IMR-90 (cell line): Measurements from ENCODE around the gene NENF. TPM values are rescaled to one million over a fixed set of nuclear protein-coding genes. Genes with fewer than 3 reads are reported as not detected.

Experiments
- ATAC-seq: fragments of 200-7000 bp; cut with Tn5 transposase; 2 replicates; pipeline ENCODE4 v1.9.1; 2020; ENCODE audit warnings: low read depth, mild to moderate bottlenecking, moderate library complexity
- BruUV-seq: library from RNA; stranded (reverse); fragments of 400-500 nt; replicated peaks from 2 replicates; lab custom pipeline; 2021; lab: Mats Ljungman, UMichigan
- CTCF ChIA-PET: fragments of 300-600 bp; formaldehyde crosslinking; extraction: SDS; loops from one replicate; lab custom pipeline; 2021; ENCODE audit warnings: antibody characterized with exemption; lab: Yijun Ruan, JAX
- POLR2A ChIA-PET: fragments of 300-600 bp; sonication (Branson Sonifier 250); formaldehyde crosslinking; loops from one replicate; lab custom pipeline; 2022; ENCODE audit warnings: antibody characterized with exemption; ENCODE audit not compliant: unreplicated experiment; lab: Charles Lee
- DNase-seq: peaks from one replicate; pipeline ENCODE4 v3.0.0; 2013
- H2AFZ ChIP-seq: replicated peaks from 2 replicates; pipeline ENCODE3; 2013; ENCODE audit warnings: low read length, mild to moderate bottlenecking; ENCODE audit not compliant: poor library complexity
- H2AK5ac ChIP-seq: 2 replicates; pipeline ENCODE4 v1.6.1; 2013; ENCODE audit warnings: low read depth, low read length, inconsistent platforms
- H2AK9ac ChIP-seq: replicated peaks from 2 replicates; pipeline ENCODE3; 2013; ENCODE audit warnings: mild to moderate bottlenecking, low read depth, low read length, moderate library complexity; ENCODE audit not compliant: poor library complexity
- H2BK120ac ChIP-seq: 2 replicates; pipeline ENCODE4 v1.6.1; 2013; ENCODE audit warnings: low read depth, low read length, inconsistent platforms
- H2BK15ac ChIP-seq: 3 replicates; pipeline ENCODE4 v1.6.1; 2013; ENCODE audit warnings: low read depth, low read length, inconsistent platforms
- H2BK20ac ChIP-seq: 2 replicates; pipeline ENCODE4 v1.6.1; 2013; ENCODE audit warnings: low read depth, mild to moderate bottlenecking, inconsistent platforms, low read length, moderate library complexity
- H2BK5ac ChIP-seq: 2 replicates; pipeline ENCODE4 v1.6.1; 2013; ENCODE audit warnings: mild to moderate bottlenecking, low read depth, low read length, inconsistent platforms; ENCODE audit not compliant: poor library complexity, severe bottlenecking
- H3K14ac ChIP-seq: replicated peaks from 2 replicates; pipeline ENCODE4 v1.6.1; 2013; ENCODE audit warnings: low read depth, low read length, inconsistent platforms
- H3K18ac ChIP-seq: 2 replicates; pipeline ENCODE4 v1.6.1; 2013; ENCODE audit warnings: low read depth, low read length, control low read depth
- H3K23ac ChIP-seq: 2 replicates; pipeline ENCODE4 v1.6.1; 2013; ENCODE audit warnings: low read depth, low read length, inconsistent platforms
- H3K27ac ChIP-seq: 2 replicates; pipeline ENCODE4 v1.5.1; 2013; ENCODE audit warnings: mild to moderate bottlenecking, control low read depth, low read length; ENCODE audit not compliant: insufficient read depth
- H3K27me3 ChIP-seq: 2 replicates; pipeline ENCODE4 v1.6.1; 2013; ENCODE audit warnings: low read length; ENCODE audit not compliant: control insufficient read depth, insufficient read depth
- H3K36me3 ChIP-seq: 2 replicates; pipeline ENCODE4 v1.6.1; 2013; ENCODE audit warnings: low read length, mixed read lengths; ENCODE audit not compliant: control insufficient read depth, insufficient read depth
- H3K4ac ChIP-seq: 2 replicates; pipeline ENCODE4 v1.6.1; 2013; ENCODE audit warnings: low read depth, low read length, inconsistent platforms
- H3K4me1 ChIP-seq: 2 replicates; pipeline ENCODE4 v1.6.1; 2013; ENCODE audit warnings: low read length, mixed read lengths; ENCODE audit not compliant: control insufficient read depth, insufficient read depth
- H3K4me2 ChIP-seq: 2 replicates; pipeline ENCODE4 v1.6.1; 2013; ENCODE audit warnings: low read depth, mild to moderate bottlenecking, control low read depth, low read length, moderate library complexity
- H3K4me3 ChIP-seq: 2 replicates; pipeline ENCODE4 v1.5.1; 2013; ENCODE audit warnings: low read depth, mild to moderate bottlenecking, control low read depth, low read length, moderate library complexity; ENCODE audit not compliant: insufficient read depth
- H3K56ac ChIP-seq: 2 replicates; pipeline ENCODE4 v1.6.1; 2013; ENCODE audit warnings: low read length, inconsistent platforms; ENCODE audit not compliant: insufficient read depth; ENCODE audit errors: extremely low read depth
- H3K79me1 ChIP-seq, 2 experiments: 2 replicates each; pipeline ENCODE4 v1.6.1; 2013; ENCODE audit warnings: low read length in 2 of 2, inconsistent platforms in 1 of 2, low read depth in 1 of 2
- H3K9ac ChIP-seq: 2 replicates; pipeline ENCODE4 v1.6.1; 2013; ENCODE audit warnings: low read depth, low read length, control low read depth
- H3K9me1 ChIP-seq: 2 replicates; pipeline ENCODE4 v1.6.1; 2013; ENCODE audit warnings: low read length, inconsistent platforms; ENCODE audit not compliant: insufficient read depth
- H3K9me3 ChIP-seq: 2 replicates; pipeline ENCODE4 v1.6.1; 2013; ENCODE audit warnings: low read length; ENCODE audit not compliant: control insufficient read depth, insufficient read depth
- H4K20me1 ChIP-seq: 2 replicates; pipeline ENCODE4 v1.6.1; 2013; ENCODE audit warnings: low read length, inconsistent platforms; ENCODE audit not compliant: insufficient read depth
- H4K5ac ChIP-seq: 2 replicates; pipeline ENCODE4 v1.6.1; 2013; ENCODE audit warnings: mild to moderate bottlenecking, low read depth, low read length, control low read depth
- H4K8ac ChIP-seq, 2 experiments: 2 replicates each; pipeline ENCODE4 v1.6.1; 2013; ENCODE audit warnings: low read depth in 2 of 2, low read length in 2 of 2, control low read depth in 1 of 2, inconsistent platforms in 1 of 2
- H4K91ac ChIP-seq: 2 replicates; pipeline ENCODE4 v1.6.1; 2013; ENCODE audit warnings: low read depth, low read length, inconsistent platforms; ENCODE audit not compliant: insufficient read depth
- BHLHE40 ChIP-seq: fragments of 150-350 bp; IDR thresholded peaks from 2 replicates; pipeline ENCODE4 v1.6.1; 2016; ENCODE audit warnings: mild to moderate bottlenecking, low read depth, low read length
- CEBPB ChIP-seq: IDR thresholded peaks from 2 replicates; pipeline ENCODE4 v1.6.1; 2012; ENCODE audit warnings: low read depth, low read length, improper control_type of control experiment
- CHD1 ChIP-seq: IDR thresholded peaks from 2 replicates; pipeline ENCODE4 v1.6.1; 2012; ENCODE audit warnings: low read depth, low read length, improper control_type of control experiment
- FOS ChIP-seq: fragments of 150-350 bp; IDR thresholded peaks from 2 replicates; pipeline ENCODE4 v1.6.1; 2016; ENCODE audit warnings: low read depth, low read length
- MAFK ChIP-seq: IDR thresholded peaks from 2 replicates; pipeline ENCODE4 v1.6.1; 2012; ENCODE audit warnings: low read depth, low read length, improper control_type of control experiment
- MAZ ChIP-seq: IDR thresholded peaks from 2 replicates; pipeline ENCODE4 v1.6.1; 2012; ENCODE audit warnings: low read depth, mild to moderate bottlenecking, low read length, improper control_type of control experiment, moderate library complexity, borderline replicate concordance
- MXI1 ChIP-seq: IDR thresholded peaks from 2 replicates; pipeline ENCODE4 v1.6.1; 2012; ENCODE audit warnings: low read depth, mild to moderate bottlenecking, low read length, moderate library complexity, borderline replicate concordance
- NFE2L2 ChIP-seq: fragments of 150-350 bp; IDR thresholded peaks from 2 replicates; pipeline ENCODE4 v1.6.1; 2016; ENCODE audit warnings: low read depth, mild to moderate bottlenecking, low read length
- POLR2A ChIP-seq: IDR thresholded peaks from 2 replicates; pipeline ENCODE4 v1.6.1; 2012; ENCODE audit warnings: mild to moderate bottlenecking, low read depth, low read length
- RAD21 ChIP-seq: IDR thresholded peaks from 2 replicates; pipeline ENCODE4 v1.6.1; 2012; ENCODE audit warnings: low read length, improper control_type of control experiment
- RCOR1 ChIP-seq: IDR thresholded peaks from 2 replicates; pipeline ENCODE4 v1.6.1; 2012; ENCODE audit warnings: mild to moderate bottlenecking, low read length, improper control_type of control experiment; ENCODE audit not compliant: insufficient replicate concordance
- RFX5 ChIP-seq: IDR thresholded peaks from 2 replicates; pipeline ENCODE4 v1.8.0; 2012; ENCODE audit warnings: low read depth, mild to moderate bottlenecking, low read length, moderate library complexity
- SMC3 ChIP-seq: fragments of 150-350 bp; IDR thresholded peaks from 2 replicates; pipeline ENCODE4 v1.6.1; 2016; ENCODE audit warnings: low read depth, mild to moderate bottlenecking, antibody characterized with exemption, low read length, moderate library complexity
- USF2 ChIP-seq: fragments of 150-350 bp; IDR thresholded peaks from 2 replicates; pipeline ENCODE4 v1.6.1; 2017; ENCODE audit warnings: mild to moderate bottlenecking, antibody characterized with exemption, low read length, low read depth
- WGBS, 2 experiments: methylation state at CpG; one replicate each; pipeline versions ENCODE4 v1.1.5 to v1.1.7; 2013; ENCODE audit warnings: missing lambda C conversion rate in 2 of 2; ENCODE audit not compliant: insufficient read length in 1 of 2; ENCODE audit errors: extremely low coverage in 2 of 2; 5-methylcytosine and 5-hydroxymethylcytosine counted together
- dilution Hi-C: fragments of 300-500 bp; cut with HindIII; formaldehyde crosslinking; loops from one replicate; pipeline ENCODE4 v1.14.3; 2018; ENCODE audit warnings: low sequenced_read_pairs; ENCODE audit not compliant: unreplicated experiment
- in situ Hi-C: fragments of 300-500 bp; cut with MboI; formaldehyde crosslinking; loops from 3 replicates; pipeline ENCODE4 v1.14.3; 2019; ENCODE audit warnings: low sequenced_read_pairs, inconsistent platforms, mixed read lengths
- intact Hi-C: fragments of 100-400 bp; cut with micrococcal nuclease; formaldehyde crosslinking; loops from 2 replicates; pipeline ENCODE4 v1.10.0; 2022
- polyA plus RNA-seq, 3 experiments: library from polyadenylated mRNA; depleted of rRNA; stranded (reverse); fragments of >200 nt; gene quantifications; 2 replicates each; pipeline ENCODE4 v1.2.3, GENCODE V29; 2012; ENCODE audit warnings: low replicate concordance in 1 of 3
- total RNA-seq: library from RNA; depleted of rRNA; stranded (reverse); fragments of >200 nt; gene quantifications from 2 replicates; pipeline ENCODE4 v1.2.3, GENCODE V29; 2012
- TF ChIP-seq, protein P1 (sequence below): fragments of 150-350 bp; IDR thresholded peaks from 2 replicates; pipeline ENCODE4 v1.6.1; 2016; ENCODE audit warnings: low read depth, mild to moderate bottlenecking, low read length, moderate library complexity, borderline replicate concordance

Gene NENF
- total and polyA plus RNA-seq, 2 of the 4 experiments (the other 2 are of a cell fraction) = 16.0 to 40.4 TPM

DNA sequence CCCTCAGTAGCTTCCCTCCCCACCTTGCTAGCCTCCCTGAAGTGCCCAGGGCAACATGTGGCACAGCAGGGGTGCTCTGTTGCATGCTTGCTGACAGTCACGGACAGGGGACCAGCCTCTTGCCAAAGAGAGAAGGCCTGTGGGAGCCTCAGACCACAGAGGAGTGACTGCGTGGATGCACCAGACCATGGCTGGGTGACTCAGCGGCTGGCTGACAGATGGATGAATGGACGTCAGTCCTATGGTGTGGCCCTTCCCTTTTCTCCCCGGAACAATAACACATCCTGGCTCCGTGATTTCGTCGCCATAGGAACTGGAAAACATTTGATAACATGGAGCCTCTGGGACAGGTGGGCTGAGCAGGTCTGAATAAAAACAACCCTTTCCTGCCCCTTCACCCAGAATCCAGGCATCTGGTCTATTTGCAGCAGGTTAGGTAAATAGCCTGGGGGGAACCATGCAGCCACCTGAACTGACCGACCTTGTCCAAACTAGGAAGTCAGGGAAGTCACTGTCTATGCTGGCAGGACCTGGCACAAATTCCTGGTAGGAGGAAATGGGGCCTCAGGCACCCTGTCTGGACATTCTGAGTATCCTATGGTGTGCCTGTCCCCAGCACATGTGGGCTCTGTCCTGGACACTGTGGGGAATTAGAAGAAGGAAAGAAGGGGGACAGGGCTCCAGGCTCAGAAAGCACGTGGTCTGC is 53.3 kb downstream of the NENF start:
- no peaks in the 10 kb centered on the region for H3K27me3 ChIP-seq
- peak overlapping the region; percentile 74 for H2AK9ac ChIP-seq
- peak overlapping the region; percentile 29; the same call in 1 of the 2 replicates for H4K91ac ChIP-seq
- H4K5ac ChIP-seq = no peak overlapping the region
- ChIA-PET CTCF (no interaction called here), POLR2A (no interaction called here)
- no peak overlapping the region for H3K27ac ChIP-seq
- no peaks in the 10 kb centered on the region for H3K9me3 ChIP-seq
- no peak overlapping the region for H3K9ac ChIP-seq
- peak overlapping the region in 1 of 2 experiments; percentile 53; a peak in 1 of 4 replicates for H4K8ac ChIP-seq
- in situ Hi-C loops = no loop called here
- no peaks in the 10 kb centered on the region for H3K36me3 ChIP-seq
- ATAC-seq = peak; percentile 60
- WGBS, 2 experiments = 80% methylated on average over 1 of the region's 10 CpGs; no CpG with 5 or more reads in 1 of the 2 experiments
- H2BK20ac ChIP-seq = peak overlapping the region; percentile 37; the same call in 1 of the 2 replicates
- intact Hi-C loops = no loop called here
- H2BK120ac ChIP-seq = peak overlapping the region; percentile 66
- H3K18ac ChIP-seq = no peak overlapping the region
- H3K4me1 ChIP-seq = peaks cover 24% of the 10 kb centered on the region
- H3K4me2 ChIP-seq = no peak overlapping the region
- peak overlapping the region; percentile 44 for H2BK5ac ChIP-seq
- no peak overlapping the region for H3K23ac ChIP-seq
- H4K20me1 ChIP-seq = peaks cover 6% of the 10 kb centered on the region; the same call in 1 of the 2 replicates
- peak overlapping the region; percentile 86 for H3K4ac ChIP-seq
- H3K9me1 ChIP-seq = peaks cover 28% of the 10 kb centered on the region
- H3K14ac ChIP-seq = peak overlapping the region; percentile 78
- peak overlapping the region; percentile 78 for H2AFZ ChIP-seq
- no peak overlapping the region for H3K4me3 ChIP-seq
- dilution Hi-C loops = no loop called here
- peak overlapping the region; percentile 68 for H2AK5ac ChIP-seq
- no peaks in the 10 kb centered on the region for H3K79me1 ChIP-seq
- peak overlapping the region; percentile 15; the same call in 1 of the 3 replicates for H2BK15ac ChIP-seq
- H3K56ac ChIP-seq = no peak overlapping the region
- no TSS peak for BruUV-seq
- peak; percentile 97 for DNase-seq
- TF ChIP-seq POLR2A (0 out of 2 replicates have a peak, but pooled peaks have one; percentile 35), RCOR1 (peak; percentile 28), MAZ (no peak), MAFK (0 out of 2 replicates have a peak, but pooled peaks have one; percentile 33), CEBPB (peak; percentile 90), USF2 (peak; percentile 31; the same call in 1 of the 2 replicates), RAD21 (no peak), SMC3 (no peak), CHD1 (no peak), BHLHE40 (peak; percentile 77), NFE2L2 (peak; percentile 52), FOS (peak; percentile 96), RFX5 (no peak), MXI1 (peak; percentile 39; the same call in 1 of the 2 replicates)
- TF ChIP-seq, protein P1, sequence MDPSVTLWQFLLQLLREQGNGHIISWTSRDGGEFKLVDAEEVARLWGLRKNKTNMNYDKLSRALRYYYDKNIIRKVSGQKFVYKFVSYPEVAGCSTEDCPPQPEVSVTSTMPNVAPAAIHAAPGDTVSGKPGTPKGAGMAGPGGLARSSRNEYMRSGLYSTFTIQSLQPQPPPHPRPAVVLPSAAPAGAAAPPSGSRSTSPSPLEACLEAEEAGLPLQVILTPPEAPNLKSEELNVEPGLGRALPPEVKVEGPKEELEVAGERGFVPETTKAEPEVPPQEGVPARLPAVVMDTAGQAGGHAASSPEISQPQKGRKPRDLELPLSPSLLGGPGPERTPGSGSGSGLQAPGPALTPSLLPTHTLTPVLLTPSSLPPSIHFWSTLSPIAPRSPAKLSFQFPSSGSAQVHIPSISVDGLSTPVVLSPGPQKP = no peak
